ENCODE results near the gene F10.

- TF ChIP-seq POLR2A (IDR thresholded peaks at IDR 0.05; ENCODE audit: low read length) (no peak), GATA1 (IDR thresholded peaks at IDR 0.05; ENCODE audit: low read depth, low read length) (no peak)
These were observed 72.8 kb downstream of the F10 start for GRCh38 chr13:113195360-113195759.
